Measurements from ENCODE around the gene MAP4K4. TPM values are rescaled to one million over a fixed set of nuclear protein-coding genes. Genes with fewer than 3 reads are reported as not detected.
A peak's percentile ranks its signal among the peaks of the same experiment; 100 is the strongest.

Gene MAP4K4
- total and polyA plus RNA-seq, 7 experiments from 2014 or later, result 13.6 to 138 (median 121) TPM

GRCh38 chr2:101815154-101815553, 117.6 kb downstream of the MAP4K4 start:
- Histone ChIP-seq H3K9me3 (ENCODE audit: control insufficient read depth in 2 of 3, low read length in 3 of 3) (no peaks in the 10 kb centered on the region), H3K4me1 (ENCODE audit: control insufficient read depth in 2 of 2, insufficient read depth in 2 of 2, low read length in 2 of 2) (peaks cover 0 to 29% of the 10 kb centered on the region in 2 donors), H3K36me3 (ENCODE audit: control insufficient read depth in 2 of 3, insufficient read depth in 3 of 3, low read length in 3 of 3) (no peaks in the 10 kb centered on the region), H3K27me3 (ENCODE audit: control insufficient read depth in 2 of 2, insufficient read depth in 2 of 2, low read length in 2 of 2) (no peaks in the 10 kb centered on the region), H3K4me3 (ENCODE audit: low read length) (no peak overlapping the region), H3K27ac (ENCODE audit: low read depth, low read length) (no peak overlapping the region)
- Mint-ChIP-seq H3K4me3 (no peak overlapping the region), H3K9me3 (peaks cover 0 to 3% (median 0%) of the 10 kb centered on the region in 11 donors), H3K36me3 (peaks cover 0 to 17% (median 14%) of the 10 kb centered on the region in 5 donors), H3K4me1 (peaks cover 50 to 95% (median 91%) of the 10 kb centered on the region in 7 donors), H3K27ac (peak overlapping the region in 2 of 9 donors; percentile 78 to 88), H3K27me3 (no peaks in the 10 kb centered on the region)
- DNase-seq, result no peak
- intact Hi-C loops (cut with micrococcal nuclease), result loop anchor here in 1 of 2 donors (2.0 kb wide), 1 partner anchor 18 kb away; no protein-coding TSS in a partner anchor
- ChIA-PET CTCF (interaction anchor here (0.7 to 1.1 kb wide), 2 partner anchors 8 to 13 kb away, joined by 3 read pairs; no protein-coding TSS in a partner anchor), POLR2A (interaction anchor here (1.1 to 2.3 kb wide), 3 partner anchors 8 to 96 kb away, joined by 3 to 6 read pairs (median 3); no protein-coding TSS in a partner anchor)
- no peak for ATAC-seq

GRCh38 chr2:101815739-101816391, 118.4 kb downstream of the MAP4K4 start:
- peaks cover 0 to 29% of the 10 kb centered on the region in 2 donors for H3K4me1 ChIP-seq (ENCODE audit: control insufficient read depth in 2 of 2, insufficient read depth in 2 of 2, low read length in 2 of 2)
- no peak for ATAC-seq
- CTCF ChIA-PET, result no interaction called here
- H3K27ac Mint-ChIP-seq, result peak overlapping the region in 8 of 9 donors; percentile 1 to 89 (median 58)
- H3K4me1 Mint-ChIP-seq, result peaks cover 55 to 96% (median 90%) of the 10 kb centered on the region in 7 donors
- DNase-seq, result no peak
- intact Hi-C loops (cut with micrococcal nuclease), result loop anchor here in 1 of 2 donors (2.0 kb wide), 1 partner anchor 19 kb away; no protein-coding TSS in a partner anchor
- H3K4me3 Mint-ChIP-seq, result peak overlapping the region in 4 of 10 donors; percentile 0 to 47 (median 8)
- H3K9me3 Mint-ChIP-seq, result peaks cover 0 to 3% (median 0%) of the 10 kb centered on the region in 11 donors
- no peaks in the 10 kb centered on the region for H3K27me3 ChIP-seq (ENCODE audit: control insufficient read depth in 2 of 2, insufficient read depth in 2 of 2, low read length in 2 of 2)
- peaks cover 0 to 17% (median 14%) of the 10 kb centered on the region in 5 donors for H3K36me3 Mint-ChIP-seq
- H3K27me3 Mint-ChIP-seq, result no peaks in the 10 kb centered on the region
- POLR2A ChIA-PET, result interaction anchor here (1.0 to 2.8 kb wide), 2 partner anchors 9 to 13 kb away, joined by 3 to 7 read pairs; no protein-coding TSS in a partner anchor
- no peaks in the 10 kb centered on the region for H3K9me3 ChIP-seq (ENCODE audit: control insufficient read depth in 2 of 3, low read length in 3 of 3)
- no peaks in the 10 kb centered on the region for H3K36me3 ChIP-seq (ENCODE audit: control insufficient read depth in 2 of 3, insufficient read depth in 3 of 3, low read length in 3 of 3)
- H3K4me3 ChIP-seq (ENCODE audit: low read length), result no peak overlapping the region
- no peak overlapping the region for H3K27ac ChIP-seq (ENCODE audit: low read depth, low read length)

GRCh38 chr2:101816598-101816997, 119.1 kb downstream of the MAP4K4 start:
- no peak for DNase-seq
- CTCF ChIA-PET, result no interaction called here
- peak overlapping the region in 4 of 10 donors; percentile 0 to 47 (median 3) for H3K4me3 Mint-ChIP-seq
- POLR2A ChIA-PET, result interaction anchor here (1.0 to 2.8 kb wide), 2 partner anchors 10 to 12 kb away, joined by 3 to 7 read pairs; no protein-coding TSS in a partner anchor
- Histone ChIP-seq H3K4me1 (ENCODE audit: control insufficient read depth in 2 of 2, insufficient read depth in 2 of 2, low read length in 2 of 2) (peaks cover 0 to 29% of the 10 kb centered on the region in 2 donors), H3K27ac (ENCODE audit: low read depth, low read length) (no peak overlapping the region), H3K36me3 (ENCODE audit: control insufficient read depth in 2 of 3, insufficient read depth in 3 of 3, low read length in 3 of 3) (no peaks in the 10 kb centered on the region), H3K27me3 (ENCODE audit: control insufficient read depth in 2 of 2, insufficient read depth in 2 of 2, low read length in 2 of 2) (no peaks in the 10 kb centered on the region), H3K4me3 (ENCODE audit: low read length) (no peak overlapping the region), H3K9me3 (ENCODE audit: control insufficient read depth in 2 of 3, low read length in 3 of 3) (no peaks in the 10 kb centered on the region)
- H3K4me1 Mint-ChIP-seq, result peaks cover 58 to 96% (median 93%) of the 10 kb centered on the region in 7 donors
- peak overlapping the region in 8 of 9 donors; percentile 26 to 89 (median 58) for H3K27ac Mint-ChIP-seq
- intact Hi-C loops (cut with micrococcal nuclease), result no loop called here
- H3K9me3 Mint-ChIP-seq, result peaks cover 0 to 2% (median 0%) of the 10 kb centered on the region in 11 donors
- ATAC-seq, result no peak
- H3K27me3 Mint-ChIP-seq, result no peaks in the 10 kb centered on the region
- H3K36me3 Mint-ChIP-seq, result peaks cover 0 to 17% (median 11%) of the 10 kb centered on the region in 5 donors

- no peaks in the 10 kb centered on the region for H3K9me3 ChIP-seq (ENCODE audit: control insufficient read depth in 2 of 3, low read length in 3 of 3)
- peaks cover 0 to 31% of the 10 kb centered on the region in 2 donors for H3K4me1 ChIP-seq (ENCODE audit: control insufficient read depth in 2 of 2, insufficient read depth in 2 of 2, low read length in 2 of 2)
- POLR2A ChIA-PET, result interaction anchor here (2.8 kb wide), 1 partner anchor 11 kb away, joined by 7 read pairs; no protein-coding TSS in a partner anchor
- no peak for DNase-seq
- no peak overlapping the region for H3K4me3 ChIP-seq (ENCODE audit: low read length)
- H3K9me3 Mint-ChIP-seq, result peaks cover 0 to 2% (median 0%) of the 10 kb centered on the region in 11 donors
- peak overlapping the region in 5 of 10 donors; percentile 2 to 47 (median 4) for H3K4me3 Mint-ChIP-seq
- no peaks in the 10 kb centered on the region for H3K27me3 Mint-ChIP-seq
- ATAC-seq, result no peak
- H3K36me3 Mint-ChIP-seq, result peaks cover 0 to 12% (median 5%) of the 10 kb centered on the region in 5 donors
- intact Hi-C loops (cut with micrococcal nuclease), result no loop called here
- H3K27ac Mint-ChIP-seq, result peak overlapping the region in 7 of 9 donors; percentile 1 to 89 (median 77)
- H3K4me1 Mint-ChIP-seq, result peaks cover 55 to 94% (median 89%) of the 10 kb centered on the region in 7 donors
- CTCF ChIA-PET, result no interaction called here
- no peaks in the 10 kb centered on the region for H3K36me3 ChIP-seq (ENCODE audit: control insufficient read depth in 2 of 3, insufficient read depth in 3 of 3, low read length in 3 of 3)
- no peaks in the 10 kb centered on the region for H3K27me3 ChIP-seq (ENCODE audit: control insufficient read depth in 2 of 2, insufficient read depth in 2 of 2, low read length in 2 of 2)
- H3K27ac ChIP-seq (ENCODE audit: low read depth, low read length), result no peak overlapping the region
Observed at GRCh38 chr2:101817481-101817880, 120.0 kb downstream of the MAP4K4 start.

GRCh38 chr2:101818531-101819451, 121.3 kb downstream of the MAP4K4 start:
- no peak for ATAC-seq
- Histone ChIP-seq H3K27ac (ENCODE audit: low read depth, low read length) (peak overlapping the region; percentile 26), H3K9me3 (ENCODE audit: control insufficient read depth in 2 of 3, low read length in 3 of 3) (no peaks in the 10 kb centered on the region), H3K36me3 (ENCODE audit: control insufficient read depth in 2 of 3, insufficient read depth in 3 of 3, low read length in 3 of 3) (no peaks in the 10 kb centered on the region), H3K27me3 (ENCODE audit: control insufficient read depth in 2 of 2, insufficient read depth in 2 of 2, low read length in 2 of 2) (no peaks in the 10 kb centered on the region), H3K4me1 (ENCODE audit: control insufficient read depth in 2 of 2, insufficient read depth in 2 of 2, low read length in 2 of 2) (peaks cover 10 to 38% of the 10 kb centered on the region in 2 donors), H3K4me3 (ENCODE audit: low read length) (no peak overlapping the region)
- H3K4me1 Mint-ChIP-seq, result peaks cover 58 to 98% (median 94%) of the 10 kb centered on the region in 7 donors
- ChIA-PET CTCF (interaction anchor here (0.6 to 0.9 kb wide), 2 partner anchors 420 to 578 kb away, joined by 3 to 5 read pairs; no protein-coding TSS in a partner anchor), POLR2A (interaction anchor here (0.9 to 2.8 kb wide), 2 partner anchors 10 kb away, joined by 3 to 7 read pairs; no protein-coding TSS in a partner anchor)
- H3K27me3 Mint-ChIP-seq, result no peaks in the 10 kb centered on the region
- DNase-seq, result no peak
- H3K27ac Mint-ChIP-seq, result peak overlapping the region in 8 of 9 donors; percentile 4 to 89 (median 51)
- peak overlapping the region in 5 of 10 donors; percentile 12 to 47 (median 26) for H3K4me3 Mint-ChIP-seq
- intact Hi-C loops (cut with micrococcal nuclease), result no loop called here
- H3K9me3 Mint-ChIP-seq, result no peaks in the 10 kb centered on the region
- peaks cover 0 to 5% (median 3%) of the 10 kb centered on the region in 5 donors for H3K36me3 Mint-ChIP-seq

- H3K9me3 Mint-ChIP-seq, result no peaks in the 10 kb centered on the region
- no peak for DNase-seq
- intact Hi-C loops (cut with micrococcal nuclease), result loop anchor here in 1 of 2 donors (5.0 kb wide), 2 partner anchors 103 to 248 kb away; no protein-coding TSS in a partner anchor
- H3K4me1 Mint-ChIP-seq, result peaks cover 52 to 97% (median 83%) of the 10 kb centered on the region in 7 donors
- CTCF ChIA-PET, result no interaction called here
- no peaks in the 10 kb centered on the region for H3K27me3 Mint-ChIP-seq
- no peak overlapping the region for H3K4me3 Mint-ChIP-seq
- Histone ChIP-seq H3K4me3 (ENCODE audit: low read length) (no peak overlapping the region), H3K27me3 (ENCODE audit: control insufficient read depth in 2 of 2, insufficient read depth in 2 of 2, low read length in 2 of 2) (no peaks in the 10 kb centered on the region), H3K27ac (ENCODE audit: low read depth, low read length) (peak overlapping the region; percentile 42), H3K36me3 (ENCODE audit: control insufficient read depth in 2 of 3, insufficient read depth in 3 of 3, low read length in 3 of 3) (peaks cover 0 to 5% (median 0%) of the 10 kb centered on the region in 3 experiments), H3K9me3 (ENCODE audit: control insufficient read depth in 2 of 3, low read length in 3 of 3) (no peaks in the 10 kb centered on the region), H3K4me1 (ENCODE audit: control insufficient read depth in 2 of 2, insufficient read depth in 2 of 2, low read length in 2 of 2) (peaks cover 11 to 33% of the 10 kb centered on the region in 2 donors)
- peaks cover 0 to 3% (median 2%) of the 10 kb centered on the region in 5 donors for H3K36me3 Mint-ChIP-seq
- POLR2A ChIA-PET, result no interaction called here
- peak overlapping the region in 8 of 9 donors; percentile 13 to 88 (median 60) for H3K27ac Mint-ChIP-seq
- no peak for ATAC-seq
Observed at GRCh38 chr2:101820519-101820918, 123.0 kb downstream of the MAP4K4 start.
